Body of pancreas (tissue), 4 donors: ENCODE measurements around the gene OR2M4. TPM values are rescaled to one million over a fixed set of nuclear protein-coding genes. Genes with fewer than 3 reads are reported as not detected.
"Not testable (repeated sequence)": the region's sequence is repeated elsewhere in the genome, so short reads cannot be mapped to it uniquely, and the experiment has no call there.

Experiments used
- ATAC-seq: fragments of 150-250 bp; one replicate; pipeline ENCODE4 v1.9.1; 2016
- DNase-seq, 4 donors: peaks; one replicate each; pipeline ENCODE4 v3.0.0-alpha.2; 2019
- H3K27ac ChIP-seq, 4 donors: fragments of 200-600 bp; sonication (generic); 1 replicate in 3 of 4; 2 replicates in 1 of 4; pipeline versions ENCODE4 v1.5.1 to v1.6.1; 2016 to 2019; ENCODE audit warnings: mild to moderate bottlenecking in 1 of 4, mixed read lengths in 1 of 4, moderate library complexity in 1 of 4
- H3K27me3 ChIP-seq, 2 donors: fragments of 200-600 bp; sonication (generic); one replicate each; pipeline ENCODE4 v1.6.0; 2016; ENCODE audit warnings: mild to moderate bottlenecking in 1 of 2
- H3K36me3 ChIP-seq, 2 donors: fragments of 200-600 bp; sonication (generic); replicated peaks in 1 of 2; 2 replicates each; pipeline ENCODE4 v1.5.1; 2016; ENCODE audit warnings: low read depth in 2 of 2; ENCODE audit not compliant: insufficient read depth in 1 of 2
- H3K4me1 ChIP-seq: fragments of 200-600 bp; sonication (generic); one replicate; pipeline ENCODE4 v1.6.0; 2016
- H3K4me3 ChIP-seq, 2 donors: fragments of 200-600 bp; sonication (generic); 1 replicate in 1 of 2; 2 replicates in 1 of 2; pipeline ENCODE4 v1.5.1; 2016 to 2019
- H3K9me3 ChIP-seq, 3 donors: fragments of 200-600 bp; sonication (generic); 1 replicate in 2 of 3; 2 replicates in 1 of 3; pipeline ENCODE4 v1.5.1; 2016
- CTCF ChIP-seq, 7 experiments: fragments of 450-650 bp in 4 of 7; fragments of 200-600 bp in 3 of 7; sonication (generic) in 3 of 7; IDR thresholded peaks; one replicate each; pipeline ENCODE4 v1.5.1; 2016 to 2019; ENCODE audit warnings: antibody characterized with exemption in 7 of 7
- POLR2A ChIP-seq, 3 donors: fragments of 450-650 bp; IDR thresholded peaks; one replicate each; pipeline ENCODE4 v1.6.1; 2016; ENCODE audit warnings: antibody characterized with exemption in 3 of 3, mild to moderate bottlenecking in 2 of 3
- WGBS, 2 donors: methylation state at CpG; one replicate each; pipeline ENCODE4 v1.1.5; 2017; 5-methylcytosine and 5-hydroxymethylcytosine counted together
- intact Hi-C: fragments of 100-400 bp; cut with DNase I; formaldehyde crosslinking; loops from one replicate; pipeline ENCODE4 v1.15.1; 2023
- total RNA-seq, 2 donors: library from RNA; depleted of rRNA; stranded (reverse); fragments of >200 nt; gene quantifications; one replicate each; pipeline ENCODE4 v1.1.0, GENCODE V29; 2016

OR2M4 gene
- total RNA-seq, 2 donors from 2014 or later: not detected

- Histone ChIP-seq H3K27me3 (no peaks in the 10 kb centered on the region), H3K9me3 (no peaks in the 10 kb centered on the region), H3K4me1 (no peaks in the 10 kb centered on the region), H3K27ac (no peak overlapping the region), H3K36me3 (no peaks in the 10 kb centered on the region), H3K4me3 (no peak overlapping the region)
- intact Hi-C loops: no loop called here
- TF ChIP-seq POLR2A (IDR thresholded peaks at IDR 0.05) (no peak), CTCF (IDR thresholded peaks at IDR 0.05) (peak; percentile 23 to 71 (median 51))
- no peak for ATAC-seq
- peak; percentile 26 to 30 (median 28) for DNase-seq
- 5 to 8% methylated on average over 14 of the region's 14 CpGs for WGBS, 2 donors
Observed at GRCh38 chr1:248243204-248243603, 12.0 kb downstream of the OR2M4 start.

GRCh38 chr1:248259309-248259708 is 28.1 kb downstream of the OR2M4 start:
- H3K4me3 ChIP-seq, H3K27me3 ChIP-seq, H3K36me3 ChIP-seq, H3K27ac ChIP-seq, DNase-seq, intact Hi-C loops, H3K4me1 ChIP-seq, ATAC-seq, H3K9me3 ChIP-seq: not testable (repeated sequence)
- 50 to 63% methylated on average over 1 of the region's 1 CpG for WGBS, 2 donors

GRCh38 chr1:248268178-248268577 is 37.0 kb downstream of the OR2M4 start:
- DNase-seq (no peak), ATAC-seq (no peak)
- no peak overlapping the region for H3K27ac ChIP-seq
- TF ChIP-seq POLR2A (IDR thresholded peaks at IDR 0.05): no peak
- TF ChIP-seq CTCF (IDR thresholded peaks at IDR 0.05): no peak
- WGBS, 2 donors: 58 to 61% methylated on average over 4 of the region's 4 CpGs
- intact Hi-C loops: no loop called here
- no peaks in the 10 kb centered on the region for H3K36me3 ChIP-seq
- no peaks in the 10 kb centered on the region for H3K4me1 ChIP-seq
- H3K4me3 ChIP-seq: no peak overlapping the region
- H3K9me3 ChIP-seq: no peaks in the 10 kb centered on the region
- no peaks in the 10 kb centered on the region for H3K27me3 ChIP-seq

- H3K36me3 ChIP-seq, H3K4me1 ChIP-seq, ATAC-seq, H3K9me3 ChIP-seq, H3K27me3 ChIP-seq, H3K4me3 ChIP-seq, intact Hi-C loops, DNase-seq, H3K27ac ChIP-seq: not testable (repeated sequence)
- 75% methylated on average over 8 of the region's 16 CpGs; no CpG with 5 or more reads in 1 of the 2 donors for WGBS, 2 donors
Observed at GRCh38 chr1:248273225-248273624, 42.0 kb downstream of the OR2M4 start.

- intact Hi-C loops: no loop called here
- Histone ChIP-seq H3K4me3 (no peak within 1 kb of the TSS), H3K9me3 (no peaks in the 10 kb centered on the region), H3K4me1 (no peaks in the 10 kb centered on the region), H3K36me3 (no peaks in the 10 kb centered on the region), H3K27me3 (no peaks in the 10 kb centered on the region), H3K27ac (no peak within 1 kb of the TSS)
- TF ChIP-seq POLR2A (IDR thresholded peaks at IDR 0.05) (no peak), CTCF (IDR thresholded peaks at IDR 0.05) (no peak)
- DNase-seq (no peak), ATAC-seq (no peak)
- 23 to 29% methylated on average over 1 of the region's 1 CpG for WGBS, 2 donors
Observed at GRCh38 chr1:248277876-248278275, 46.7 kb downstream of the OR2M4 start, which contains the start of gene OR2T33. Gene OR2T33 (minus strand): TSS chr1:248277976. CDS start chr1:248273814, 4,162 bp downstream.

GRCh38 chr1:248288391-248288790 is 57.2 kb downstream of the OR2M4 start:
- ATAC-seq (no peak), DNase-seq (no peak)
- Histone ChIP-seq H3K4me3 (no peak overlapping the region), H3K27ac (no peak overlapping the region), H3K4me1 (no peaks in the 10 kb centered on the region), H3K27me3 (no peaks in the 10 kb centered on the region), H3K36me3 (no peaks in the 10 kb centered on the region), H3K9me3 (no peaks in the 10 kb centered on the region)
- WGBS, 2 donors: 39 to 47% methylated on average over 6 of the region's 6 CpGs
- intact Hi-C loops: no loop called here
- TF ChIP-seq CTCF (IDR thresholded peaks at IDR 0.05) (no peak), POLR2A (IDR thresholded peaks at IDR 0.05) (no peak)
